ENCODE measurements around the gene KIF3B. TPM values are rescaled to one million over a fixed set of nuclear protein-coding genes. Genes with fewer than 3 reads are reported as not detected.
"Not testable (repeated sequence)": the region's sequence is repeated elsewhere in the genome, so short reads cannot be mapped to it uniquely, and the experiment has no call there.

Gene KIF3B
- total RNA-seq, 1 donor from 2014 or later: 9.9 TPM

GRCh38 chr20:32241807-32242206, 35.6 kb upstream of the KIF3B start:
- no peak for TF ChIP-seq CTCF (IDR thresholded peaks at IDR 0.05; ENCODE audit: borderline replicate concordance)
- no peaks in the 10 kb centered on the region for H3K27me3 ChIP-seq (ENCODE audit: low read depth)
- H3K36me3 ChIP-seq: no peaks in the 10 kb centered on the region
- no peak for DNase-seq
- no peaks in the 10 kb centered on the region for H3K4me1 ChIP-seq
- no peaks in the 10 kb centered on the region for H3K9me3 ChIP-seq (replicated peaks)
- intact Hi-C loops (cut with micrococcal nuclease): no loop called here
- no peak overlapping the region for H3K4me3 ChIP-seq
- H3K27ac ChIP-seq (replicated peaks): no peak overlapping the region

GRCh38 chr20:32244150-32244823, 33.2 kb upstream of the KIF3B start:
- no peaks in the 10 kb centered on the region for H3K9me3 ChIP-seq (replicated peaks)
- H3K4me3 ChIP-seq: no peak overlapping the region
- no peaks in the 10 kb centered on the region for H3K4me1 ChIP-seq
- no peak for TF ChIP-seq CTCF (IDR thresholded peaks at IDR 0.05; ENCODE audit: borderline replicate concordance)
- DNase-seq: no peak
- intact Hi-C loops (cut with micrococcal nuclease): no loop called here
- no peak overlapping the region for H3K27ac ChIP-seq (replicated peaks)
- H3K36me3 ChIP-seq: no peaks in the 10 kb centered on the region
- no peaks in the 10 kb centered on the region for H3K27me3 ChIP-seq (ENCODE audit: low read depth)

- no peak for TF ChIP-seq CTCF (IDR thresholded peaks at IDR 0.05; ENCODE audit: borderline replicate concordance)
- intact Hi-C loops (cut with micrococcal nuclease): no loop called here
- Histone ChIP-seq H3K36me3 (no peaks in the 10 kb centered on the region), H3K4me1 (no peaks in the 10 kb centered on the region), H3K4me3 (no peak overlapping the region), H3K9me3 (replicated peaks) (no peaks in the 10 kb centered on the region), H3K27me3 (ENCODE audit: low read depth) (no peaks in the 10 kb centered on the region), H3K27ac (replicated peaks) (no peak overlapping the region)
- DNase-seq: no peak
Measured at GRCh38 chr20:32244959-32245358, 32.5 kb upstream of the KIF3B start.

- H3K9me3 ChIP-seq (replicated peaks); DNase-seq; H3K4me1 ChIP-seq; H3K27me3 ChIP-seq (ENCODE audit: low read depth); H3K4me3 ChIP-seq; H3K27ac ChIP-seq (replicated peaks); intact Hi-C loops (cut with micrococcal nuclease); H3K36me3 ChIP-seq: not testable (repeated sequence)
Measured at GRCh38 chr20:32246208-32246607, 31.2 kb upstream of the KIF3B start.

- intact Hi-C loops (cut with micrococcal nuclease): no loop called here
- Histone ChIP-seq H3K27me3 (ENCODE audit: low read depth) (no peaks in the 10 kb centered on the region), H3K9me3 (replicated peaks) (no peaks in the 10 kb centered on the region), H3K4me1 (no peaks in the 10 kb centered on the region), H3K27ac (replicated peaks) (no peak overlapping the region), H3K36me3 (no peaks in the 10 kb centered on the region), H3K4me3 (no peak overlapping the region)
- no peak for TF ChIP-seq CTCF (IDR thresholded peaks at IDR 0.05; ENCODE audit: borderline replicate concordance)
- DNase-seq: no peak
Measured at GRCh38 chr20:32248043-32248442, 29.4 kb upstream of the KIF3B start.

GRCh38 chr20:32249030-32249738, 28.3 kb upstream of the KIF3B start:
- intact Hi-C loops (cut with micrococcal nuclease): no loop called here
- no peaks in the 10 kb centered on the region for H3K27me3 ChIP-seq (ENCODE audit: low read depth)
- no peak for TF ChIP-seq CTCF (IDR thresholded peaks at IDR 0.05; ENCODE audit: borderline replicate concordance)
- H3K27ac ChIP-seq (replicated peaks): no peak overlapping the region
- H3K4me1 ChIP-seq: no peaks in the 10 kb centered on the region
- H3K4me3 ChIP-seq: no peak overlapping the region
- H3K9me3 ChIP-seq (replicated peaks): no peaks in the 10 kb centered on the region
- DNase-seq: no peak
- H3K36me3 ChIP-seq: no peaks in the 10 kb centered on the region

All from left ventricle myocardium inferior (tissue), 1 donor.